ENCODE measurements around the gene VCAN. TPM values are rescaled to one million over a fixed set of nuclear protein-coding genes. Genes with fewer than 3 reads are reported as not detected.

The VCAN gene
- total RNA-seq, 1 donor from 2014 or later = 431 TPM

GRCh38 chr5:83493644-83494043 is 22.1 kb downstream of the VCAN start:
- no peak overlapping the region for H3K27ac ChIP-seq (ENCODE audit: low read depth, low read length)
- no peak overlapping the region for H3K4me3 Mint-ChIP-seq (ENCODE audit: unreplicated experiment)
- H3K4me1 Mint-ChIP-seq (ENCODE audit: low read depth, unreplicated experiment) = peaks cover 9% of the 10 kb centered on the region
- no peaks in the 10 kb centered on the region for H3K9me3 ChIP-seq (ENCODE audit: insufficient read depth, low read depth, low read length)
- peaks cover 86% of the 10 kb centered on the region for H3K79me2 ChIP-seq (ENCODE audit: insufficient read depth, low read length)
- FAIRE-seq (no peak), DNase-seq (ENCODE audit: low read depth) (no peak)
- no peak overlapping the region for H3K27ac Mint-ChIP-seq (ENCODE audit: unreplicated experiment)
- no peak overlapping the region for H3K4me2 ChIP-seq (ENCODE audit: low read length)
- H3K36me3 ChIP-seq (ENCODE audit: insufficient read depth, low read length) = peaks cover 85% of the 10 kb centered on the region
- no peak overlapping the region for H3K4me3 ChIP-seq (ENCODE audit: insufficient read depth, low read depth, low read length)
- TF ChIP-seq CTCF (IDR thresholded peaks at IDR 0.05; ENCODE audit: insufficient read depth, low read depth, low read length) (no peak), EZH2 (IDR thresholded peaks at IDR 0.05; ENCODE audit: insufficient read depth, low read length) (no peak)
- no peaks in the 10 kb centered on the region for H3K4me1 ChIP-seq (ENCODE audit: insufficient read depth, low read length)
- H4K20me1 ChIP-seq (ENCODE audit: insufficient read depth, low read length) = peaks cover 63% of the 10 kb centered on the region
- no peaks in the 10 kb centered on the region for H3K27me3 Mint-ChIP-seq (ENCODE audit: low read depth, unreplicated experiment)
- no peak overlapping the region for H2AFZ ChIP-seq (ENCODE audit: low read depth, low read length)
- H3K9me3 Mint-ChIP-seq (ENCODE audit: unreplicated experiment) = no peaks in the 10 kb centered on the region
- H3K27me3 ChIP-seq (ENCODE audit: insufficient read depth, low read length) = no peaks in the 10 kb centered on the region
- H3K9ac ChIP-seq (ENCODE audit: low read length) = no peak overlapping the region
- H3K36me3 Mint-ChIP-seq (ENCODE audit: low read depth, unreplicated experiment) = peaks cover 36% of the 10 kb centered on the region

- no peaks in the 10 kb centered on the region for H3K27me3 Mint-ChIP-seq (ENCODE audit: low read depth, unreplicated experiment)
- Histone ChIP-seq H3K27me3 (ENCODE audit: insufficient read depth, low read length) (no peaks in the 10 kb centered on the region), H3K4me1 (ENCODE audit: insufficient read depth, low read length) (no peaks in the 10 kb centered on the region), H3K36me3 (ENCODE audit: insufficient read depth, low read length) (peaks cover 89% of the 10 kb centered on the region), H4K20me1 (ENCODE audit: insufficient read depth, low read length) (peaks cover 62% of the 10 kb centered on the region), H3K9me3 (ENCODE audit: insufficient read depth, low read depth, low read length) (no peaks in the 10 kb centered on the region), H3K27ac (ENCODE audit: low read depth, low read length) (no peak overlapping the region), H2AFZ (ENCODE audit: low read depth, low read length) (no peak overlapping the region), H3K4me3 (ENCODE audit: insufficient read depth, low read depth, low read length) (no peak overlapping the region), H3K4me2 (ENCODE audit: low read length) (no peak overlapping the region), H3K9ac (ENCODE audit: low read length) (no peak overlapping the region), H3K79me2 (ENCODE audit: insufficient read depth, low read length) (peaks cover 85% of the 10 kb centered on the region)
- no peak overlapping the region for H3K27ac Mint-ChIP-seq (ENCODE audit: unreplicated experiment)
- no peak overlapping the region for H3K4me3 Mint-ChIP-seq (ENCODE audit: unreplicated experiment)
- FAIRE-seq = peak; percentile 67
- DNase-seq (ENCODE audit: low read depth) = no peak
- H3K4me1 Mint-ChIP-seq (ENCODE audit: low read depth, unreplicated experiment) = peaks cover 6% of the 10 kb centered on the region
- TF ChIP-seq CTCF (IDR thresholded peaks at IDR 0.05; ENCODE audit: insufficient read depth, low read depth, low read length) (no peak), EZH2 (IDR thresholded peaks at IDR 0.05; ENCODE audit: insufficient read depth, low read length) (no peak)
- peaks cover 36% of the 10 kb centered on the region for H3K36me3 Mint-ChIP-seq (ENCODE audit: low read depth, unreplicated experiment)
- no peaks in the 10 kb centered on the region for H3K9me3 Mint-ChIP-seq (ENCODE audit: unreplicated experiment)
Observed at GRCh38 chr5:83494087-83494620, 22.6 kb downstream of the VCAN start.

GRCh38 chr5:83494666-83495065 is 23.1 kb downstream of the VCAN start:
- no peak overlapping the region for H3K27ac Mint-ChIP-seq (ENCODE audit: unreplicated experiment)
- peaks cover 85% of the 10 kb centered on the region for H3K79me2 ChIP-seq (ENCODE audit: insufficient read depth, low read length)
- peaks cover 6% of the 10 kb centered on the region for H3K4me1 Mint-ChIP-seq (ENCODE audit: low read depth, unreplicated experiment)
- no peak overlapping the region for H3K4me3 ChIP-seq (ENCODE audit: insufficient read depth, low read depth, low read length)
- peaks cover 38% of the 10 kb centered on the region for H3K36me3 Mint-ChIP-seq (ENCODE audit: low read depth, unreplicated experiment)
- no peak for TF ChIP-seq EZH2 (IDR thresholded peaks at IDR 0.05; ENCODE audit: insufficient read depth, low read length)
- TF ChIP-seq CTCF (IDR thresholded peaks at IDR 0.05; ENCODE audit: insufficient read depth, low read depth, low read length) = no peak
- H3K4me2 ChIP-seq (ENCODE audit: low read length) = no peak overlapping the region
- H3K27me3 ChIP-seq (ENCODE audit: insufficient read depth, low read length) = no peaks in the 10 kb centered on the region
- no peaks in the 10 kb centered on the region for H3K9me3 Mint-ChIP-seq (ENCODE audit: unreplicated experiment)
- no peaks in the 10 kb centered on the region for H3K27me3 Mint-ChIP-seq (ENCODE audit: low read depth, unreplicated experiment)
- no peak overlapping the region for H3K27ac ChIP-seq (ENCODE audit: low read depth, low read length)
- DNase-seq (ENCODE audit: low read depth) (no peak), FAIRE-seq (no peak)
- H4K20me1 ChIP-seq (ENCODE audit: insufficient read depth, low read length) = peaks cover 59% of the 10 kb centered on the region
- H2AFZ ChIP-seq (ENCODE audit: low read depth, low read length) = no peak overlapping the region
- H3K9me3 ChIP-seq (ENCODE audit: insufficient read depth, low read depth, low read length) = no peaks in the 10 kb centered on the region
- no peak overlapping the region for H3K4me3 Mint-ChIP-seq (ENCODE audit: unreplicated experiment)
- peaks cover 92% of the 10 kb centered on the region for H3K36me3 ChIP-seq (ENCODE audit: insufficient read depth, low read length)
- no peak overlapping the region for H3K9ac ChIP-seq (ENCODE audit: low read length)
- H3K4me1 ChIP-seq (ENCODE audit: insufficient read depth, low read length) = no peaks in the 10 kb centered on the region

Data from astrocyte (in vitro differentiated cells and primary cell).